GM21423 (cell line): ENCODE data around the gene EGFR.
"Not testable (repeated sequence)": the region's sequence is repeated elsewhere in the genome, so short reads cannot be mapped to it uniquely, and the experiment has no call there.

Experiments
- ATAC-seq: cut with Tn5 transposase; IDR thresholded peaks from one replicate; pipeline ENCODE4 v1.9.1; 2021; ENCODE audit warnings: mild to moderate bottlenecking, moderate library complexity; ENCODE audit not compliant: unreplicated experiment

Gene EGFR

DNA sequence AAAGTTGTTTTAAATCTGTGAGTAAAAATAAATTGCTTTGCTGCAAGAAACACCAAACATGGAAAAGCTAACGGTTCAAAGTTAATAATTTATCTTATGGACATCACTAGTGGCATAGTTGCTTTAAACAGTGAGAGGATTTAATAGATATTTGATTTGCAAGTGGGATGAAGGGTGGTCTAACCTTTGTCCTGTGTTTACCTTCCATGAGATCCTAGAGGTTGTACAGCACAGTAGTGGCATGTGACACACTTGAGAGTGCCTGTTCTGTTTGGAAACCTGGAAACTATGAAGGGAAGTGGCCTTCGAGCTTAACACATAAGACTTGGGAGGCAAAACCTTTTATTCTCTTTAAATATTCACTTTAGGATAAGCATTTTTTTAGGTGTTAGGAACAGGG lies 16.0 kb downstream of the EGFR start:
- ATAC-seq: no peak

DNA sequence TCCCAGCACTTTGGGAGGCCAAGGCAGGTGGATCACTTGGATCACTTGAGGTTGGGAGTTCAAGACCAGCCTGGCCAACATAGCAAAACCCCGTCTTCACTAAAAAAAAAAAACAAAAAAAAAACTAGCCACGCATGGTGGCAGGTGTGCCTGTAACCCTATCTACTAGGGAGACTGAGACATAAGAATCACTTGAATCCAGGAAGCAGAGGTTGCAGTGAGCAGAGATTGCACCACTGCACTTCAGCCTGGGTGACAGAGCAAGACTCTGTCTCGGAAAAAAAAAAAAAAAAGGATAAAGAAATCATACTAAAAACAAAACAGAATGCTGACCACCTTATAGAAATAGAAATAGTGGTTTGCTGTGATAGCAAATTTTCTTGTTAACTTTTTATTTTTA lies 16.6 kb downstream of the EGFR start:
- ATAC-seq: not testable (repeated sequence)

DNA sequence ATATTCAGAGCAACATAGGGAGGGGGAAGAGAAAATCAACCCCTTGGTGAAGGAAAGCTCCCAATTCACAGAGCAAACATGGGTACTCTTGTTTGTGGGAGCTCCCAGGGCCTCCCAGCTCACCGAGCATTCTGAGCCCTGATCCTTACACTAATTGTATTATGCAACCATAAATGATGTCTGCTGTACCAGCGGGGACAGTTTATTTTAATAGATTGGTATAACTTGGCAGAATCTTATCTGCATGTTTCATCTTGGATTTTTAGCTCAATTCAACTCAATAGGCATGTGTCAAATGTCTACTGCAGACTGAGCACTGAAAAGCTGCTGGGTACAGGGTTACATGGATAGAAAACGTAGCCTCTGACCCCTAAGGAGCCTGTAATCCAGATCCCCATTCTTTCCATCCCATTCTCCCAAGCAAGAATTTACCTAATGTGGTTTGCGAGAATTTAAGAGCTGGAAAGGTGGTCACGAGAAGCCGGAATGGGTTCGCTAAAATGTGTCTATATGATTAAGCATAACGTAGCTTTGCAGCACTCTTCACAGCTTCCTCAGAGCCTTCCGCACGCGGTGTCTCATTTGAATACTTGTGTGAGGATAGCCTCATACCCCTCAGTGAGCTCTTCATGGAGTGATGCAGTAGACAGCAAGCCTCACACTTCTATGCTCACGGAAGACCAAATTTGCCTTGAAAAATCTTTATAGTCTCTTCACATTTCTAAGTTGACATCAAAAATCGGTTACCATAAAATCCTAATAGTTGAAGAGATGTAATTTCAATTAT lies 18.3 kb downstream of the EGFR start:
- no peak for ATAC-seq

DNA sequence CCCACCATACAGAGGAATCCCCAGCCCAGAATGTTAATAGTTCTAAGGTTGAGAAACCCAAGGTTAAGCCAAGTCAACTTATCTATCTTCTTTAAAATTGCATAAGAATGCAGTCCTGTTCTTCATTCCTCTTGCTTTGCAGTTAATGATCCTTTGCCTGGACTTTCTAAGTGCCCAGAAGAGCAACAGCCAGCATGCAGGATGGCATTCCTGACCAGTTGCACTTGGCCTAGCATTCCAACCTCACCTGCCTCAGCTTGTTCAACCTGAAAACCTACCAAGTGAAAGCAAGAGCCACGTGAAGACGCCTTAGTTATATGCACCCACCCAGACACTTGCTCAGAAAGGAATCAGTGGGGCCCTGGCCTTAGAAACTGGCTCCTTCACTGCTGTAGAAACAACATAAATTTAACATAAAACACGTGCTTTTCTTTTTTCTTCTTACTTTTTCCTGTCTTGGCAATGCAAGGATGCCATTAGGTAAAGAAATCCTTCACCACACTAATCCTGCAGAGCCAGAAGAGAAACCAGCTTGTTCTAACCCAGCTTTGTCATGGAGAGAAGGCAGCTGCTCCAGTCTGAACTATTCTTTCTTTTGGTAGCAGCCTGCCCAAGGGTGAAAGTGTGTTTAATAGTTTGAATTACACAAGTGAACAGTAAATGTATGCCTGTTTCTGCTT lies 25.0 kb downstream of the EGFR start:
- ATAC-seq: no peak

DNA sequence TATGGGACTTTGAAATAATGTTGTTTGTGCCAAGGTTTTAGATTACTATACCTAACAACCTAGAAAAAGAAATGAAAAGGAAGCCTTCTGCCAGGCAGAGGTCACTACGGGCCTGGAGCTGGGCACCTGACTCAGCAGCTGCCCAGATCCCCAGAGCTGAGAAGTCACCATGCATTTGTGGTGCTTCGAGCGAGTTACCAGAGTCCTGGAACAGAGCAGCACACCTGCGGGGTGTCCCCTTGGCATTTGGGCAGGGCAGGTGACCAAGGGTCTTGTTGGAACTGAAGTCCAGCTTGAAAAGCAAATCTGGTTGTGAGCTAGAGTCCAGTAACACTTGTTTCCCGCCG lies 25.5 kb downstream of the EGFR start:
- ATAC-seq: no peak

DNA sequence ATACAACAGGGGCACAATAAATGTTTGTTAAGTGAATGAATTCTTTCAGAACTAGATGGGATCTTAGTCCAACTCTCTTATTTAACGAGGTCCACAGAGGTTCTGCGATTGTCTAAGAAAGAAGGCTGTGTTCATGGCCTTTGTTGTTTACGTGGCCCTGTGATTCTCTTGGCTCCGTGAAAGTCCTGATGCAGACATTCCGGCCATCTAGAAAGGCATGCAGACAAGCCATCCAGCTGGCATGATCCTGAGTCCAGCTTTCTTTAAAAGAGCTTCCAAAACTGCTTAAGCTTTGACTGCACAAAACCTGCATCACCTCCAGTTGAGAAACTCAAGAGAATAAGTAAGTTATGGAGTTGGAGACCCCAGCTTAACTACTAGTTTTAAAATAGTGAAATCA lies 26.0 kb downstream of the EGFR start:
- no peak for ATAC-seq

DNA sequence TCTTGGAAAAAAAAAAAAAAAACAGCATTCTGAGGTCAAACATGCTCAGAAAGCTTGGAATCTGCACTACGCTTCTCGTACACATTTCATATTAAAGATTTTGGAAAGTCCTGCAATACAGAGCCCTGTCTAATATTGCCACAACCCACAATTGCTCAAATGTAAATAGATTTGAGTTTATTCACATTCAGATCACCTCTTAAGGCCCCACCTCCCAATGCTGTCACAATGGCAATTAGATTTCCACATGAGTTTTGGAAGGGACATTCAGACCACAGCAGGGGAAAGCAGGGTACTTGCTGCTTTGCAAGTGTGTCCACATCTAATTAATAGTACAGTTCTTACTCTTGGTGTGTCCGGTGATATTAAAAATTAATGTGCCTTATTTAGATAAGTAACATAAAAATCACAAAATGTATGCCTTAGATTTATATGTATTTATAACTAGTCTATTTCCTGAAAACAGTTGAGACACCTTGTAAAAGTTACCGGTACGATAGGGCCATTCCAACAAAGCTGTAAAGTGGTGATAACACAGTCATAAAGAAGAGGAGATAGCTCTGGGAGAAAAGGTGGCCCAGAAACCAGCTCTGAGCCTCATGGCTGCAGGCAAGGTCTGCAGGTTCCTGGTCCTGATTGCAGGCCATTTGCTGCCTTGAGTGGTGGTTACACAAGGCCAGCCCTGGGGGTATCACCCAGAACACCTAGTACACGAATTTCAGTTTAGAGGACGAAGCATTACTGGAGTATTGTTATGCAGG lies 27.9 kb downstream of the EGFR start:
- no peak for ATAC-seq

DNA sequence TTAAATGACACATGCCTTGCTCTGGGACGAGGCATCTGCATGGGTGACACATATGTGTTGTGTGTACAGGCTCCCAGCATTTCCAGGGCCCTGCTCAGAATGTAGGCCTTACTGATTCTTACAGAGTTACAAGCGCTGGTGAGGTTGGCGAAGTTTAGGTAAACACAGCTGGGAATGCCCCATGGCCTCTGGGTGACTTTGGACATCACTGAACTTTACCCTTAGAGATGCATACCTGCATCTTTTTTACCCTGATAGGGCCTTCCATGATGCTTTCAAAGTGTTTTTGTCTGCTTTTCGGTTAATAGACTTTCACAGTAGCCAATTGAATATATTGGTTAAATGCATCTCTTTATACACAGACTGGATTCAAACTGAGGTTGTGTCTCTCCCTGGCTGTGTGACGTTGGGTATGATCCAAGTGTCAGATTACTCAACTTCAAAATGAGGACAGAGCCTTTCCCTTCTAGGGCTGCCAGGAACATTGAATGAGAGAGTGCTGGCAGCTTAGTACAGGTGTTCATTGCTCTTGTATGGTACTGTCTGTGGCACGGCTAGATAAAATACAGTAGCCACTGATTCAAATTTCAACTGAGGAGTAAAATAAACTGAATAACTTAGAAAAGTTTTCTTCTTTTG lies 29.5 kb downstream of the EGFR start:
- no peak for ATAC-seq

DNA sequence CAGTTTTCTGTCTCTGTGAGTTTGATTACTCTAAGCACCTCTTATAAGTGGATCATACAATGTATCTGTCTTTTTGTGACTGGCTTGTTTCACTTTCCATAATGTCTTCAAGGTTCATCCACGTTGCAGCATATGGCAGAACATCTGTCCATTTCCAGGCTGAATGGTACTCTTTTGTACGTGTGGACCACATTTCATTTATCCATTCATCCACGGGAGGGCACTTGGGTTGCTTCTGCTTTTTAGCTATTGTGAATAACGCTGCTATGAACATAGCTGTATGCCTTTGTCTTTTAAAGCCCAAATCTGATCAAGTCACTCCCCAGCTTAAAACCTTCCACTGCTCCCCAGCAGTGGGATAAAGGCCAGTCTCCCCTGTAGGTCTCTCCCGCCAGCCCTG lies 31.5 kb downstream of the EGFR start:
- no peak for ATAC-seq

DNA sequence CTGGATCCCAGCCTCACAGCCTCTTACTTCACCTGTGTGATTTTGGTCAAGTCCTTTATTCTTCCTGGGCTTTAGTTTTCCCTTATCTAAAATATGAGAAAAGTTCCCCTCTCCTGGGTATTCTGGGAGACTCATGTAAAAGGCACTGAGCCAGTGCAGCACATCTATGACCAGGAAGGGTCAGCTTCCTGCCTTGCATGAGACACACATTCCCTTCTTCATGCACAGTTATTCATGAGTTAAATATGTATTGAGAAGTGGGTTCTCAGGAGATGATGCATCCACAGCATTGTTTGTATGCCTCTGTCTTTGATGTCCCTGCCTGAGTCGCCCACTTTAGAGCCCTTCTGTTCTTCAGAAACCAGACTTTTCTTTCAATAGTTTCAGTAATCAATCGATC lies 33.3 kb downstream of the EGFR start:
- no peak for ATAC-seq

DNA sequence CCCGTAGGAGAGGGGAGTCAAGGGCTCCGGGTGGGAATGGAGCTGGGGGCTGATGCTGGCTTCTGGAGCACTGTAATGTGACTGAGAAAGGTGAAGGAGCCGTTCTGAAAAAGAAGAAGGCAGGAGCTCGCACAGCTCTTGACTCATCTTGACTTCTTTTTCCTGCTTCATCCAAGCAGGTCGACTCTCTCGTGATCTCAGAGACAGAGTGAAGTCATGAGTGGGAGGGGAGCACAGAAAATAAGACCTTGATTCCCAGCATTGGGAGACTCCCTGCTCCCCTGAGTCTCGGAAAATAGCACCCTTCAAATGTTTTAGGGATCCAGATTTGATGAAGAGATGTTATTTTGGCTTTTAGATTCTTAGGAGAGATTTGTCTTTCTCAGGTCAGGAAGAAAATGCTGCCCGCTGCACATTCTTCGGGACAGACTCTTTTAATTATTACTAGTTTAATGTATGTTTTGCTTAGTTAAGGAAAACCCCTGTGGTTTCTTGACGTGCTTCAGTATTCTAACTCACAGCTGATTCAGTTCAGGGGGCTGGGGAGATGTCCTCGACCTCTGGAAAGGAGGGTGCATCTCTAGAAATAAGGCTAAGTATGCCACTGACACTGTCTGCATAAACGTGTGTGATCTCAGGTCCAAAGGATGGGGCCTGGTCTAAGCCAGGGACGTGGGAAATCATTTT lies 34.1 kb downstream of the EGFR start:
- no peak for ATAC-seq

DNA sequence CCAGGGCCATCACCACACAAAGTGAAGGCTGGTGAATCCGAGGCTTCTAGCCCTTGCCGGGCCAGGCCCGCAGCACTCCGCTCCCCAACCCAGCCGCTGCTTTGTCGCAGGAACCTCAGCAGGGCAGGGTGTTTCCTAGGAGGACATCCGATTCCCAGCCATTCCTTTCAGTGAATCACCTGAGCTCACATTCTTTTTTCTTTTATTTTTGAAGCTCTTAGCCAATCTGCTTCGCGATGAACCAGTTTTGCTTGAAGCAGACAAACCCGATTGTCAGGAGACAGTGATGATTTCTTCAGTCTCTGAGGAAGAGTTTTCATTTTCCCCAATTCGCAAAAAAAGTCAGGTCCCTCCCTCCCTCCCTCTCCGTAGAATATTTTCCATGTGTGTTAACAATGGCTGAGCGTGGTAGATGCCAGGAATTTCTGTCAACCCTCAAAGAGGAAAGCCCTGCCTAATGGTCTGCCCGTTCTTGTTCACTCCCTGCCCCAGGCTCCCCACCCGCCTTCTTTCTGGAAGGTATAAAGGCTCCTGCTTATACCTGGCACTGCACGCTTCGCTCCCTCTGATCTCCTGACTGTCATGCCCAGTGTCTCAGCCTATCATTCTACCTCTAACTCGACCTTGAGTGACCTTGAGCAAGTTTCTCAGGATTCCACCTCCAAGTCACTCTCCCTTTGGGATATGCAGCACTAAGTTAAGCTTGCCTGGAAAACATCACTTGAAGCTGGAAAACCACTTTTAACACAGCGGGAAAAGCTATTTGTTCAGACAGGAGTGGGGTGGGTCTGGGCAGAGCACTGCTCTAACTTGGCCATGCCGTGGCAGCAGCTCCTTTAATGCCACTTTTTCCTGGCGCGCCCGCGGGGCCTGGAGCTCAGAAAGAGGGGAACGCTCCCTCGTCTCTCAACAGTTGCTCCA lies 35.1 kb downstream of the EGFR start:
- ATAC-seq: no peak

DNA sequence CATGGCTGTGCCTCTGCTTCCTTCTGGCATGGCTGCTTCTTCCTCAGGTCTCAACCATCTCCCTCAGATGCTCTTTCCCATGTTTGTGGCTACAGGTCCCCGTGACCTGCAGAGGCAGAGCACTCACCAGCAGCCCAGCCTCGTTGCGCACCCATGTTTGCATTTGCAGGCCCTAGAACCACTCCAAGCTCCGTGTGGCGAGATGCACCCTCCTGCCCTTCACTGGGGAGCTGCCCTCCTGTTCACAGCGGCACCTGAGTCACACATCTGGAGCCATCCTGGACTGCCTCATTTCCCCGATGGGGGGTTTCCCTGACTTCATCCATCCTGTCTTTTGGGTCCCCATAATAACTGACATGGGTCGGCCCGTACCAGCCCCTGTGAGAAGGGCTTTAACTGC lies 35.9 kb downstream of the EGFR start:
- no peak for ATAC-seq

DNA sequence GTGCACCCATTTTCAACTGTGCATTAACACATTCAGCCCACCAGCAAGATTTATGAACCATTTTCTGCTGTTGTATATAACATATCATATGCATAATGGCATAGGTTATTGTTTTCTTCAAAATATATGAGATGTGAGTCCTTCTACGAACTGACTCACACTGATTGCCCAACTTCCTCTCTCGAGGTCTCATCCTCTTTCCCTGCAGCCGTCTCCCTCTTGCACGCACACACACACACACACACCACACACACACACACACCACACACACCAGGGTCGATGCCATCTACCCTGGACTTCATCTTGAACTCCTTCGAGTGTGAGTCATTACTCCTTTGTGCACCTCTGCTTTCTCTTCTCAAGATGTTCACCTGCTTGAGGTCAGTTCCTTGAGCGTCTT lies 36.7 kb downstream of the EGFR start:
- ATAC-seq: no peak

DNA sequence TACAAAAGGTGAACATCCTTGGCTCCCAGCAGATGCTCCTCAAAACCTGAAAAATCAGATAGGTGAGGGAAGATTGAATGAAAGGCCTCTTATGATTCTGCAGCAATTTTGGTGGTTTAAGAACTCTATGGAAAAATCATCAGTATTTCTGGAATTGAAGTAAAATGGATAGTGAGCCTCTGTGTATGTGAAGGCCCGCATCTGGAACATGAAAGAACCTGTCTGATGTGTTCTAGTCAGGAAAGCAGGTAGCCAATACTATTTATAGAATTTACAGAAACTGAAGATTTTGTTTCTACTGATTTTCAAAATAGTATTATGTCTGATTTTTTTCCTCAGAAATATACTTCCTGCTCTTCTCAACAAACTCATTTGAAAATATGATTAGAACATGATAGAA lies 37.3 kb downstream of the EGFR start:
- ATAC-seq: no peak

DNA sequence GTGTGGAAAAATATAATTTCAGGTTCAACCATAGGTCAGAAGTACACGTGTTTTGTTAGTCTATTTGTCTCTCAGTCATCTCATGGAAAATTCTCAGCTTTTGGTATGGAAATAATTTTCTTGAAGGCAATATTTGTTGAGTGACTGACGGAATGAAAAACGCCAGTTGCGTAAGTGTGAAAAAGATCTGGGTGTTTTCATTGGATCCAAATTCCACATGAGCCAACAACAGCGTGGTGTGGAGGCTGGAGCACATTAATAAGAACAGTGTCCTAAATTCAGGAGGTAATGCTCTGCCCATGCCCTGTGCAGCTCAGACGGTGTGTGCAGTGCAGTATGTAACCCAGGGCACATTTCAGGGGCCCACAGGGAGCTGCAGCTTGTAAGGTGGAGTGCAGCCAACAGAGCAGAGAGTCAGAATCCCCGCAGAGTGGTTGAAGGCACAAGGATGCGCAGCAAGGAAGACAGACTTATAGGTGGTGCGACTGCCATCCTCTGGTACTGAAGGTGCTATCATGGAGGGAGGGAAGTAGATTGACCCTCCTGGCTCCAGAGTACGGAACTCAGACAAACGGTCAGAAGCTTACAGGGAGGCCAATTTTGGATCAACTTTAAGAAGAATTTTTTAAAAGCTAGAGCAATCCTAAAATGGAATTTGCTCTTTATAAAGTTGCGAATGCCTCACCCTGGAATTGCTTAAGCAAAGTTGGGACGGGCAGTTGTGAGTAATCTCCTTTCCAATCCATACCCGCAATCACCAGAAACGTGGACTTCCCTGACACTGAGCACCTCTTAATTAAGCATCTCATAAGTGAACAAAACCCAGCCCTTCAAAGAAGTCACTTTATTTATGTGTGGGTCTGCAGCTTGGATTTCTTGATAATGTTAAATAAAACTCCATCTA lies 38.0 kb downstream of the EGFR start:
- no peak for ATAC-seq

DNA sequence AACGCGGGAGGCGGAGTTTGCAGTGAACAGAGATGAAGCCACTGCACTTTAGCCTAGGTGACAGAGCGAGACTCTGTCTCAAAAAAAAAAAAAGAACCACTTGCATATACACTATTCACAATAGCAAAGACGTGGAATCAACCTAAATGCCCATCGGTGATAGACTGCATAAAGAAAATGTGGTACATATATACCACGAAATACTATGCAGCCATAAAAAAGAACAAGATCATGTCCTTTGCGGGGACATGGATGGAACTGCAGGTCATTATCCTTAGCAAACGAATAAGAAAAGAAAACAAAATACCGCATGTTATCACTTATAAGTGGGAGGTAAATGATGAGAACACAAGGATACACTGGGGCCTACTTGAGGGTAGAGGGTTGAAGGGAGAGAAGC lies 39.5 kb downstream of the EGFR start:
- no peak for ATAC-seq

DNA sequence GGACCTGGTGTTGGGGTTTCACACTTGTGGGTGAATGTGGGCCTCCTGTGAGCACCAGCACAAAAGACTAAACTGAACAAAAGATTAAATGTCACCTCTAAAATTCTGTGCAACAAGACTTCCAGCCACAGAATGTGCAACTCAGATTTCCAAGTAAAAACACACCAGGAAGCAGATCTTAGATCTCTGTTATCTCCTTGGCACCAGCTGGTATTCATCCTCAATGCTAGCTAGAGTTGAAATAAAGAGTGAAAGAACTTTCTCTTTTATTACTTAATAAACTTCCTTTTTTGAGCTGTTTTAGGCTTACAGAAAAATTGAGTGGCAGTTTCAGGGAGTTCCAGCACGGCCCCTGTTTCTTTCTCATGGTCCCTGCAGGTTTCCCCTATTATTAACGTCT lies 40.2 kb downstream of the EGFR start:
- no peak for ATAC-seq

DNA sequence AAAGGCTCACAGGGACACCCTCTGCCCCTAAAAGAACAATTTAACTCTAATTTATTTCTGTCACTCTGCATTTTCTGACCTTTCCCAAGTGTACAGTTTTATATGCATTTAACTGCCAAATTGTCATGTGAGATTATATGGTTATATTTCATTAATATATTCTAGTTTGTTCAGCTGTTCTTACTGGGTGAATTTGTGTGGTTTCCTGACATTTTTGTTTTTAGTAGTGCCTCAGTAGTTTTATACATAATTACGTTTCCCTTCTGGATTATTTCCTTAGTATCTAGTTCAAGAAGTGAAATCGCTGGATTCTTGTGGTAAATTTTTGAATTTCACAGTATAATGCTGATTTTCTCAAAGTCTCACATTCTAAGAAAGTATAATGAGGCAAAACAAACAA lies 41.3 kb downstream of the EGFR start:
- no peak for ATAC-seq
